ENCODE measurements around the gene CRK. TPM values are rescaled to one million over a fixed set of nuclear protein-coding genes. Genes with fewer than 3 reads are reported as not detected.

The CRK gene
- total RNA-seq, 1 donor, result 109 TPM

DNA sequence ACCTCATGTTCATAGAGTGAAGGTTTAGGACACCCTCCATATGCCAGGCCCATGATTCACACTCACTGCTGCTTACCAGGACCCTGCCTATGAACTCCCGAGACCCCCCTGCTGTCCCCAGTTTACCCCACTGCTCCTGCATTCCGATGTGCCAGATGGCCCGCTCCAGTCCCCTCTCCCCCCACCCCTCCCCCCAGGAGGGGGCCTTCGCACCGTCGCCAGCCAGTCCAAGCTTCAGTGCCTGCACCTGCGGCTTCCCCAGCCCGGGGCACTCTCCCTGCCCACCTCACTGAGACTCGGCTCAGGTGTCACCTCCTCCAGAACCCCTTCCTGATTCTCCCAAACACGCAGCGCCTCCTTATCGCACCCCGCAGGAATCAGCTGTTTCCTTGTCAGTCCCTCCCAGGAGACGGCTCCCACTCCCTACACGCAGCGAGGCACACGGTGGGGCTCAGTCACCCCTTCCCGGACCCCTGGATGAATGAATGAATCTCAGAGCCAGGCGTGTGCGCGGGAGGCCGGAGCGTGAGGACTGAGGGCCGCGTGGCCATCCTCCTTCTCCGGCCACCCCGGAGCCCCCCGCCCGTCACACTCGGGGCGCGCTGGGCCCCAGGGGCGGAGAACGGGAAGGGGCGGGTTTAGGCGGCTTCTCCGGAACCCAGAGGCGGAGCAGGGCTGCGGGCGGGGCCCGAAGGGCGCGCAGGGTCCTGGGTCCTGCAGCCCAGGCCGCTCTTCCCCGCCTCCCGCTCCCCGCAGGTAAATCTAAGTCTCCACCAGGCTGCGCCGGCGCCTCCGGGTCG, 34.8 kb upstream of the CRK start:
- Histone ChIP-seq H3K79me2 (ENCODE audit: insufficient read depth, low read length) (peaks cover 30% of the 10 kb centered on the region), H2AFZ (ENCODE audit: low read length) (peak overlapping the region; percentile 72), H3K4me3 (ENCODE audit: insufficient read depth, low read length) (peak overlapping the region; percentile 91), H3K27me3 (ENCODE audit: insufficient read depth, low read length) (no peaks in the 10 kb centered on the region), H4K20me1 (ENCODE audit: insufficient read depth, low read length) (no peaks in the 10 kb centered on the region), H3K27ac (ENCODE audit: low read depth, low read length) (peak overlapping the region; percentile 65), H3K4me1 (ENCODE audit: insufficient read depth, low read length) (peaks cover 29% of the 10 kb centered on the region), H3K9me3 (ENCODE audit: low read depth, low read length) (no peaks in the 10 kb centered on the region), H3K36me3 (ENCODE audit: insufficient read depth, low read length) (no peaks in the 10 kb centered on the region), H3K4me2 (ENCODE audit: insufficient read depth, low read length) (peak overlapping the region; percentile 88)
- peak; percentile 98 for DNase-seq (ENCODE audit: insufficient read length, low spot score, missing footprints)
- TF ChIP-seq, protein P1, sequence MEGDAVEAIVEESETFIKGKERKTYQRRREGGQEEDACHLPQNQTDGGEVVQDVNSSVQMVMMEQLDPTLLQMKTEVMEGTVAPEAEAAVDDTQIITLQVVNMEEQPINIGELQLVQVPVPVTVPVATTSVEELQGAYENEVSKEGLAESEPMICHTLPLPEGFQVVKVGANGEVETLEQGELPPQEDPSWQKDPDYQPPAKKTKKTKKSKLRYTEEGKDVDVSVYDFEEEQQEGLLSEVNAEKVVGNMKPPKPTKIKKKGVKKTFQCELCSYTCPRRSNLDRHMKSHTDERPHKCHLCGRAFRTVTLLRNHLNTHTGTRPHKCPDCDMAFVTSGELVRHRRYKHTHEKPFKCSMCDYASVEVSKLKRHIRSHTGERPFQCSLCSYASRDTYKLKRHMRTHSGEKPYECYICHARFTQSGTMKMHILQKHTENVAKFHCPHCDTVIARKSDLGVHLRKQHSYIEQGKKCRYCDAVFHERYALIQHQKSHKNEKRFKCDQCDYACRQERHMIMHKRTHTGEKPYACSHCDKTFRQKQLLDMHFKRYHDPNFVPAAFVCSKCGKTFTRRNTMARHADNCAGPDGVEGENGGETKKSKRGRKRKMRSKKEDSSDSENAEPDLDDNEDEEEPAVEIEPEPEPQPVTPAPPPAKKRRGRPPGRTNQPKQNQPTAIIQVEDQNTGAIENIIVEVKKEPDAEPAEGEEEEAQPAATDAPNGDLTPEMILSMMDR (IDR thresholded peaks at IDR 0.05; ENCODE audit: extremely low read depth, low read depth, low read length), result no peak

DNA sequence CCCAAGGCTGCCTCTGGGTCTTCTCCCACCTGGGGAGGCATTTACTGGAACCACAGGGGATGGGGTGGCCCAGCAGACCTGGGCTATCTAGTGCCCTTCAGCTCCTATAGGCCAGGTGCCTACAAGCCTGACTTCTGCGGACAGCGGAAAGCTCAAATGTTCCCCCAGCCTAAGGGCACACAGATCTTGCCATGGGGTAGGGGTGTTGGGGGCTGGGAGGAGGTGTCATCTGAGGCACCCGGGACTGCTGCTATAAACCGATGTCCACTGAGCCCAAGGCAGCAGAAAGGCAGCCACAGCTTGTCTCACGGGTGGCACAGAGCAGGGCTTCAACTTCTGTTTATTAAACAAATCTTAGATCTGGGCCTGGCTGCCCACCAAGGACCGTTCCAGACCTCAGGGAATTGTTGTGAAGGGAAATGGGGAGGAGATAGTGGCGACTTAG, 32.8 kb upstream of the CRK start:
- peaks cover 44% of the 10 kb centered on the region for H3K79me2 ChIP-seq (ENCODE audit: insufficient read depth, low read length)
- TF ChIP-seq, protein P1 (IDR thresholded peaks at IDR 0.05; ENCODE audit: extremely low read depth, low read depth, low read length), result no peak
- H3K27ac ChIP-seq (ENCODE audit: low read depth, low read length), result peak overlapping the region; percentile 67
- peak overlapping the region; percentile 22 for H2AFZ ChIP-seq (ENCODE audit: low read length)
- peak overlapping the region; percentile 88 for H3K4me2 ChIP-seq (ENCODE audit: insufficient read depth, low read length)
- H3K36me3 ChIP-seq (ENCODE audit: insufficient read depth, low read length), result peaks cover 6% of the 10 kb centered on the region
- peak; percentile 82 for DNase-seq (ENCODE audit: insufficient read length, low spot score, missing footprints)
- H3K9me3 ChIP-seq (ENCODE audit: low read depth, low read length), result no peaks in the 10 kb centered on the region
- H3K4me1 ChIP-seq (ENCODE audit: insufficient read depth, low read length), result peaks cover 19% of the 10 kb centered on the region
- no peaks in the 10 kb centered on the region for H3K27me3 ChIP-seq (ENCODE audit: insufficient read depth, low read length)
- H3K4me3 ChIP-seq (ENCODE audit: insufficient read depth, low read length), result peak overlapping the region; percentile 65
- H4K20me1 ChIP-seq (ENCODE audit: insufficient read depth, low read length), result peaks cover 7% of the 10 kb centered on the region

DNA sequence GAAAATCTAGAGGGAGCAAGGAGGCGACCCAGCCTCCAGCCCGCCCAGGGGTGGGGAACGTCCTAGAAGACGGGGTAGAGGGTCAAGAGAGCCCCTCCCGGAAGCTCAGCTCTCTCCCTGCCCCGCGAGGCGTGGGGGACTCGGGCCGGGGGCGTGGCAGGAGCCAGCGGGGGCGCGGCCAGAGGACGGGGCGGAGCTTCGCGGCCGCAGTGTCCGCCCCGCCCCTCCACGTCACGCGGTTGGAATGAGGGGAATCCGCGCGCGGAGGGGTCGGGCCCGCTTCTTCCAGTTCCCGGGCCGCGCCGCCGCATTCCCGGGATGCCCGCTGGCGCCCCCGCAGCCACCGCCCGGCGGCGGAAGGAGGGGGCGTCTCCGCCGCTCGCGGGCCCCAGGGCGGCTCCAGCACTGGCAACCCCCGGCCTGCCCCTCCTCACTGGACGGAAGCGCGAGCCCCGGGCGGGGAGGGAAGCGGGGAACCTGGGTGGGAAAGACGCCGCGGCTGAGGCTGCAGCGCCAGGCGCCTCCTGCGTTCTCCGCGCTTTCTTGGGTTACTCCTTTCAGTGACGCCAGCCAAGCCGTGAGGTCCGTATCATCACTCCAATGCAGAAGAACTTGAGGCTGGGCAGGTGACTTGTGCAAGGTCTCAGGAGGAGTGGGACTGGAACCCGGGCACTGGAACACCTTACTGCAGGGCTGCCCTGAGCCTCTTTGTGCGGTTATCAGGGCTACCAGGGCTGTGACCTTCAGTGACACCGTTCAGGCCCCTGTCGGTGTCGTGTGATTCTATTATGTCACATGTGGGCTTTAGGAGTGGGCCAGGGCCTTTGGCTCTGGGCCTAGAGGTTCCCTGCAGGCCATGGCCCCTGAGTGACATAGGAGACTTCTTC, 32.1 kb upstream of the CRK start:
- TF ChIP-seq, protein P1 (IDR thresholded peaks at IDR 0.05; ENCODE audit: extremely low read depth, low read depth, low read length), result no peak
- Histone ChIP-seq H3K4me2 (ENCODE audit: insufficient read depth, low read length) (peak overlapping the region; percentile 88), H3K27ac (ENCODE audit: low read depth, low read length) (peak overlapping the region; percentile 82), H3K27me3 (ENCODE audit: insufficient read depth, low read length) (no peaks in the 10 kb centered on the region), H4K20me1 (ENCODE audit: insufficient read depth, low read length) (peaks cover 7% of the 10 kb centered on the region), H3K9me3 (ENCODE audit: low read depth, low read length) (no peaks in the 10 kb centered on the region), H3K4me1 (ENCODE audit: insufficient read depth, low read length) (peaks cover 19% of the 10 kb centered on the region), H2AFZ (ENCODE audit: low read length) (no peak overlapping the region), H3K36me3 (ENCODE audit: insufficient read depth, low read length) (peaks cover 11% of the 10 kb centered on the region), H3K79me2 (ENCODE audit: insufficient read depth, low read length) (peaks cover 47% of the 10 kb centered on the region), H3K4me3 (ENCODE audit: insufficient read depth, low read length) (peak overlapping the region; percentile 65)
- peak; percentile 99 for DNase-seq (ENCODE audit: insufficient read length, low spot score, missing footprints)

Measured in osteoblast (primary cell).